Stomach smooth muscle (tissue), 2 donors: ENCODE data around the gene TBC1D32.

Experiments
- H3K27ac ChIP-seq: one replicate; pipeline ENCODE4 v1.7.0; 2013; ENCODE audit warnings: mild to moderate bottlenecking, low read length, inconsistent platforms
- H3K27me3 ChIP-seq, 2 donors: one replicate each; pipeline ENCODE4 v1.7.0; 2013; ENCODE audit warnings: low read length in 2 of 2; ENCODE audit not compliant: insufficient read depth in 2 of 2, control insufficient read depth in 1 of 2
- H3K36me3 ChIP-seq, 2 donors: one replicate each; pipeline ENCODE4 v1.7.0; 2013; ENCODE audit warnings: low read length in 2 of 2; ENCODE audit not compliant: control insufficient read depth in 2 of 2, insufficient read depth in 2 of 2
- H3K4me1 ChIP-seq: one replicate; pipeline ENCODE4 v1.7.0; 2013; ENCODE audit warnings: low read length; ENCODE audit not compliant: control insufficient read depth, insufficient read depth
- H3K4me3 ChIP-seq, 2 donors: one replicate each; pipeline ENCODE4 v1.7.0; 2013; ENCODE audit warnings: low read length in 2 of 2
- H3K9ac ChIP-seq, 2 donors: one replicate each; pipeline ENCODE4 v1.7.0; 2013; ENCODE audit warnings: low read length in 2 of 2, mild to moderate bottlenecking in 1 of 2
- H3K9me3 ChIP-seq, 2 donors: one replicate each; pipeline ENCODE4 v1.7.0; 2013; ENCODE audit warnings: low read length in 2 of 2; ENCODE audit not compliant: control insufficient read depth in 2 of 2
- donor health status: healthy.
- donor health status: Pancreatic carcinoma.

Gene TBC1D32

DNA sequence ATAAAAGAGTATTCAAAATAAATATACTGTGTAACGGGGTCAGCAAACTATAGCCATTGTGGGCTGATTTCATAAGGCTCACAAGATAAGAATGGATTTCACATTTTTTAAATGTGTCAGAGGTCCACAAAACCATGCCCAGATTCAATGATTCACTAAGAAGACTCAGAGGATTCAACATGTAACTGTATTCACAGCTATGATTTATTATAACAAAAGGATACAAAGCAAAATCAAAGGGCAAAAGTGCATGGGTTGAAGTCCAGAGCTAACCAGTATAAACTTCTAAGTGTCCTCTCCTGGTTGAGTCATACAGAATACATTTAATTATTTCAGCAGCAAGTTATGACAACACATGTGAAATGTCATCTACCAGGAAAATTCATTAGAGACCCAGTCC, 49.2 kb downstream of the TBC1D32 start:
- Histone ChIP-seq H3K4me3 (no peak overlapping the region), H3K27ac (no peak overlapping the region), H3K9ac (no peak overlapping the region), H3K4me1 (no peaks in the 10 kb centered on the region), H3K36me3 (no peaks in the 10 kb centered on the region), H3K27me3 (no peaks in the 10 kb centered on the region), H3K9me3 (no peaks in the 10 kb centered on the region)

DNA sequence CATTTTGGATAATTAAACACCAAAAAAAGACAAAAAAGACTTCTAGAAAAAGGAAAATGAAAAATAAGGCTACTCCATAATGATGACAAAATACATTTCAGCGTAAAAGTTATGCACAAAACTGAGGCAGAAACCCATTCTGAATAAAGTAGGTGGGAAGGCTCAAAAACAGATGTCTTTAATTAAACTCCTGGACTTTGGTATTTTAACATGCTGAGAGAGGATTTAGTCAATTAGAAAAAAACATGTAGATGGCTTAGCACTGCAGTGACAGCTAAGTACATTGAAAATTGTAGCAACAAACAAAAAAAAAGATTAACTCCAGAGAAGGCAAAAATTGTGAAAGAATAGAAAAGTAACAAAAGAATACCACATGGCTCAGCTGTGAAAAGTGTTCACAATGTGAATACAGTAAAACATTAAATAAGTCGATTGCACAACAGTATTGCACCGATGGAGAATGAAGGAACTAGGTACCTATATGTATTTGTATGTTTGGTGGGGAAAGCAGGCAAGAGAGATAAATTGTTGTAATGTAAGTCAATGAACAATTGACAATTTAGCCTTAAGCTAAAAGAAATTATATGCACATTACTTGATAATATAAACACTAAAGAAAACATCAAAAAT, 59.5 kb downstream of the TBC1D32 start:
- no peaks in the 10 kb centered on the region for H3K4me1 ChIP-seq
- no peaks in the 10 kb centered on the region for H3K9me3 ChIP-seq
- H3K4me3 ChIP-seq = no peak overlapping the region
- H3K36me3 ChIP-seq = no peaks in the 10 kb centered on the region
- H3K9ac ChIP-seq = no peak overlapping the region
- H3K27me3 ChIP-seq = no peaks in the 10 kb centered on the region
- no peak overlapping the region for H3K27ac ChIP-seq

DNA sequence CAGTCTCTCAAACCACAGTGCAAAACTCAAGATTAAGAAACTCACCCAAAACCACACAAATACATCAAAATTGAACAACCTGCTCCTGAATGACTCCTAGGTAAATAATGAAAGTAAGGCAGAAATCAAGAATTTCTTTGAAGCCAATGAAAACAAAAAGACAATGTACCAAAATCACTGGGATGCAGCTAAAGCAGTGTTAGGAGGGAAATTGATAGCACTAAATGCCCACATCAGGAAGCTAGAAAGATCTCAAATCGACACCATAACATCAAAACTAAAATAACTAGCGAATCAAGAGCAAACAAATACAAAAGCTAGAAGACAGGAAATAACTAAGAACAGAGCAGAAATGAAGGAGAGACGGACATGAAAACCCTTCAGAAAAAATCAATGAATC, 70.5 kb downstream of the TBC1D32 start:
- H3K27me3 ChIP-seq = no peaks in the 10 kb centered on the region

DNA sequence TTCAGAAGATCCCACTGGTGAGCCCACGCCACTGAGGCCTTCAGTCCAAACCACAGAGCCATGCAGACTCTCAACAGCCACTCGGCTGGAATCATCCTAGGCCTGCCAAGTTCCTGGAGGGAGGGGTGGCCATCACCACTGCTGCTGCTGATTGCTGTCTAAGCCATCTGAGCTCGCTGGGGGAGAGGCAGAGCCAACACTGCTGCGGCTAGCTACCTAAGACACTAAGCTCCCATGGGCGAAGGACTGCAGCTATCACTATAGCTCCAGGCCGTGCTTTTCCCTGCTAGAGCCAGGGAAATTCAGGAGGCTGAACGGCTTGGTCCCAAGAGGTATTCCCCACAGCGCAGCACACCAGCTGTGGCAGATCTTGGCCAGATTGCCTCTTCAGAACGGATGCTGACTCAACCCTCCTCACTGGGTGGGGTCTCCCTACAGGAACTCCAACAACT, 73.6 kb downstream of the TBC1D32 start:
- no peak overlapping the region for H3K27ac ChIP-seq
- no peaks in the 10 kb centered on the region for H3K36me3 ChIP-seq
- no peaks in the 10 kb centered on the region for H3K4me1 ChIP-seq
- H3K9me3 ChIP-seq = peaks cover 0 to 7% of the 10 kb centered on the region in 2 donors
- H3K4me3 ChIP-seq = no peak overlapping the region
- no peak overlapping the region for H3K9ac ChIP-seq
- H3K27me3 ChIP-seq = no peaks in the 10 kb centered on the region

More for the DNA sequence above, 70.5 kb downstream of the TBC1D32 start:
- peaks cover 0 to 11% of the 10 kb centered on the region in 2 donors for H3K9me3 ChIP-seq
- no peaks in the 10 kb centered on the region for H3K36me3 ChIP-seq
- no peak overlapping the region for H3K4me3 ChIP-seq
- no peak overlapping the region for H3K9ac ChIP-seq
- H3K27ac ChIP-seq = no peak overlapping the region
- no peaks in the 10 kb centered on the region for H3K4me1 ChIP-seq

DNA sequence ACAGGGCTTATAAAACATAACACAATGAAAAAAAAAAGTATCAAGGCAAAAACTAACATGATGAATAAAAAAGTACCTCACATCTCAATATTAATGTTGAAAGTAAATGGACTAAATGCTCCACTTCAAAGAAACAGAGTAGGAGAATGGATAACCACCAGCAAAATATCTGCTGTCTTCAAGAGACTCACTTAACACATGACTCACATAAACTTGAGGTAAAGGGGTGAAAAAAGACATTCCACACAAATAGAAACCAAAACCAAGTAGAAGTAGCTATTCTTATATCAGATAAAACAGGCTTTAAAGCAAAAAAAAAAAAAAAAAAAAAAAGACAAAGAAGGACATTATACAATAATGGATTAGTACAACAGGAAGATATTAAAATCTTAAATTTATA, 86.9 kb downstream of the TBC1D32 start:
- Histone ChIP-seq H3K4me3 (no peak overlapping the region), H3K9me3 (peaks cover 0 to 4% of the 10 kb centered on the region in 2 donors), H3K36me3 (peaks cover 0 to 3% of the 10 kb centered on the region in 2 donors), H3K27ac (no peak overlapping the region), H3K9ac (no peak overlapping the region), H3K4me1 (no peaks in the 10 kb centered on the region), H3K27me3 (no peaks in the 10 kb centered on the region)

DNA sequence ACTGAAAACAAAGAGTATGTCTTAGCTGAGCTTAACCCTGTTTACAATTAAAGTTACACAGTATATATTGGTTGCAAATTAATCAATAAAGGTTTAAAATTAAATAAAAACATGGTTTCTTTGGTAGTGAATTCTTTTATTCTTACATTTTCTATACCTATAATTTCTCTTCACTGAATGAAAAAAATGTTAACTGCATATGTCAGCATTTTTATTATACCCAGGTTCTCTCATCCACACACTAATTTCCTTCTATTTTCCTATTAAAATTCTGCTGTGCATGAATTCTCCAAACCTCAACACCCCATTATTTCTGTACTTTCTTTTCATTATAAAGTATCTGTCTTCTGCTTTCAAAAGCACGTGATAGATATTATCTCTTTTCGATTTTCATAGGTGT, 91.9 kb downstream of the TBC1D32 start:
- Histone ChIP-seq H3K27ac (no peak overlapping the region), H3K4me1 (no peaks in the 10 kb centered on the region), H3K9me3 (no peaks in the 10 kb centered on the region), H3K36me3 (peaks cover 0 to 3% of the 10 kb centered on the region in 2 donors), H3K4me3 (no peak overlapping the region), H3K9ac (no peak overlapping the region), H3K27me3 (no peaks in the 10 kb centered on the region)

DNA sequence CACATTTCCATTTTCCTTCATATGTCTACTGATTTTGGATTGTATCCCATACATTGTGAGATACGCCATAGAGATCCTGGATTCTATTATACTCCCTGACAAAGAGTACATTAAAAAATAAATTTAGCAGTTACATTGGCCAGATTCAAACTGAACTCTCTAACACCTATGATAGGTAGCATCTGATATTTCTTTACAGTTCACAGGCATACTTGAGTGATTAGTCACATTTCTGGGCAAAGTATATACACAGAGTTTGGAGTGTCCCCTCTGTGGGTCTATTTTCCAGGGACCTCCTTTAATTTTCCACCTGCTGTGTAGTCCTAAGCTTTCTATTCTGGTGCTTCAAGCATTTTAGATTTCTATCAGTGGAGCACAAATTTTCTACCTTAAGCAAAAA, 96.4 kb downstream of the TBC1D32 start:
- H3K4me1 ChIP-seq = no peaks in the 10 kb centered on the region
- H3K9me3 ChIP-seq = no peaks in the 10 kb centered on the region
- H3K36me3 ChIP-seq = no peaks in the 10 kb centered on the region
- no peak overlapping the region for H3K4me3 ChIP-seq
- no peak overlapping the region for H3K27ac ChIP-seq
- no peaks in the 10 kb centered on the region for H3K27me3 ChIP-seq
- no peak overlapping the region for H3K9ac ChIP-seq

DNA sequence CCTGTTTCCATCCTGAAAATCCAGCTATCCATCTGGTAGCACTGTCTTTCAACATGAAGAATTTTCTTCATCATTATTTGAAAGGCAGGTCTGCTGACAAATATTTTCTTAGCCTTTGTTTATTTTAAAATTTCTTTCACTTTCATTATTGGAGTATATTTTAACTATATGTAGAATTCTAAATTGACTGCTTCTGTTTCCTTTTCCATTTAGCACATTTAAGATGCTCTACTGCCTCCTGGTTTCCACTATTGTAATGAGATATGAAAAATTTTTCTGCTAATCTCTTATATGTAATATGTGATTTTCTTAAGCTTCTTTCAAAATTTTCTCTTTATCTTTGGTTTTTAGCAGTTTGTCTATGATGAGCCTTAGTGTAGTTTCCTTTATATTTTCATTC, 97.3 kb downstream of the TBC1D32 start:
- Histone ChIP-seq H3K9ac (no peak overlapping the region), H3K27ac (no peak overlapping the region), H3K36me3 (no peaks in the 10 kb centered on the region), H3K4me3 (no peak overlapping the region), H3K9me3 (no peaks in the 10 kb centered on the region), H3K4me1 (no peaks in the 10 kb centered on the region), H3K27me3 (no peaks in the 10 kb centered on the region)

DNA sequence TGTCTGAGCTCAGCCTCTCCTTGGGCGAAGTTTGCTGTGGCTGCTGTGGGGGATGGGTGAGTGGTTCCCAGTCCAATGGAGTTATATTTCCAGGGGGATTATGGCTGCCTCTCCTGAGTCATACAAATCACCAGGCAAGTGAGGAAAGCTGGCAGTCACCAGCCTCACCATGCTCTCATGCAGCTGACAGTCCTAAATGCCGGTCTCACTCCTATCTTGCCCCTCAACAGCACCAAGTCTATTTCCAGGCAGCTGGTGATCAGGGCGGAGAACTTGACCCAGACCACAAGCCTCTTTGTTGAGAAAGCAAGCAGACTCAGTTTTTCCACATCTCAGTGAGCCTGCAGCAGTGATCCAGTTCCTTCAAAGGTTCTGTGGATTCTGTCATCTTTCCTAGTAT, 98.9 kb downstream of the TBC1D32 start:
- H3K4me3 ChIP-seq = no peak overlapping the region
- no peaks in the 10 kb centered on the region for H3K27me3 ChIP-seq
- no peak overlapping the region for H3K9ac ChIP-seq
- no peaks in the 10 kb centered on the region for H3K4me1 ChIP-seq
- no peak overlapping the region for H3K27ac ChIP-seq
- no peaks in the 10 kb centered on the region for H3K36me3 ChIP-seq
- no peaks in the 10 kb centered on the region for H3K9me3 ChIP-seq

DNA sequence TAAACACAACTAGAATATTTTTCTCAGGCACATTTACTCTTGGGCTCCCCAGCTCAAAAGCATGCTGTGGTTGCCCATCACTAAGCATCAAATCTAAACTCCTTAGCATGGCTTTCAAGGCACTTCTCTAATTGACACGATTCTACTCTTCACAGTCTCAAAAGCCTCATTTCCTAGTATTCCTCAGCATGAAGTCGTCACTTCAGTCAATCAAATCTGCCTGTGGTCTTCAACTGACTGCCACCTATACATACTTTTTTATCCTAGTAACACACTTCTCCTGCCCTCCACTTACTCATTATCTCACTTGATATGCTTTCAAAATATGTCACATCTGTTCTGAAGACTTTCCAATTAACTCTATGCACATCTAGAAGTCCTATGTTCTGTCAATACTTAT, 110.3 kb downstream of the TBC1D32 start:
- H3K9me3 ChIP-seq = no peaks in the 10 kb centered on the region
- H3K27me3 ChIP-seq = no peaks in the 10 kb centered on the region
- no peak overlapping the region for H3K4me3 ChIP-seq
- H3K36me3 ChIP-seq = no peaks in the 10 kb centered on the region
- no peaks in the 10 kb centered on the region for H3K4me1 ChIP-seq
- H3K9ac ChIP-seq = no peak overlapping the region
- no peak overlapping the region for H3K27ac ChIP-seq

DNA sequence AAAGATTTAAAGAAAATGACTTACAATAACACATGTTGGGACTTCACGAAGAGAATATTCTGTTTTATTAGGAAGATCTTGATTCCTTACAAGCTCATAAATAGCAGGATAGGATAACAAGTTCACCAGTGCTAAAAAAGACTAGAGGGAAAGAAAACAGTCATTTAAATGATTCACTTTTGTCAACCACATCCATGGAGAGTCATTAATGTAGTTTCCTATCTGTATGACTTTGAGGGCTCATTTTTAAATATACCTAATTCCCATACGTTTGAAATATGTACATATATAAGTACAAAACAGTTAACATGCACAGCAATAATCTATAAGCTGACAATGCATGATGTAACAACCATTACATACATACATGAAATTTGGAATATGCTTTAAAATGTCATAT, 111.1 kb downstream of the TBC1D32 start:
- Histone ChIP-seq H3K4me3 (no peak overlapping the region), H3K27ac (no peak overlapping the region), H3K27me3 (no peaks in the 10 kb centered on the region), H3K9me3 (no peaks in the 10 kb centered on the region), H3K4me1 (no peaks in the 10 kb centered on the region), H3K36me3 (no peaks in the 10 kb centered on the region), H3K9ac (no peak overlapping the region)
